Urothelium cell line (cell line): Measurements from ENCODE around the gene PIWIL1.

Experiments used
- DNase-seq: peaks from one replicate; pipeline ENCODE4 v3.0.0; 2011; ENCODE audit warnings: low spot score, mixed read lengths
- FAIRE-seq: peaks from 2 replicates; lab custom pipeline; 2011; peaks lifted over from hg19 to GRCh38; lab: Jason Lieb, UNC

The PIWIL1 gene

GRCh38 chr12:130335517-130336392, 1.9 kb upstream of the PIWIL1 start:
- FAIRE-seq (no peak), DNase-seq (peak; percentile 45)

DNA sequence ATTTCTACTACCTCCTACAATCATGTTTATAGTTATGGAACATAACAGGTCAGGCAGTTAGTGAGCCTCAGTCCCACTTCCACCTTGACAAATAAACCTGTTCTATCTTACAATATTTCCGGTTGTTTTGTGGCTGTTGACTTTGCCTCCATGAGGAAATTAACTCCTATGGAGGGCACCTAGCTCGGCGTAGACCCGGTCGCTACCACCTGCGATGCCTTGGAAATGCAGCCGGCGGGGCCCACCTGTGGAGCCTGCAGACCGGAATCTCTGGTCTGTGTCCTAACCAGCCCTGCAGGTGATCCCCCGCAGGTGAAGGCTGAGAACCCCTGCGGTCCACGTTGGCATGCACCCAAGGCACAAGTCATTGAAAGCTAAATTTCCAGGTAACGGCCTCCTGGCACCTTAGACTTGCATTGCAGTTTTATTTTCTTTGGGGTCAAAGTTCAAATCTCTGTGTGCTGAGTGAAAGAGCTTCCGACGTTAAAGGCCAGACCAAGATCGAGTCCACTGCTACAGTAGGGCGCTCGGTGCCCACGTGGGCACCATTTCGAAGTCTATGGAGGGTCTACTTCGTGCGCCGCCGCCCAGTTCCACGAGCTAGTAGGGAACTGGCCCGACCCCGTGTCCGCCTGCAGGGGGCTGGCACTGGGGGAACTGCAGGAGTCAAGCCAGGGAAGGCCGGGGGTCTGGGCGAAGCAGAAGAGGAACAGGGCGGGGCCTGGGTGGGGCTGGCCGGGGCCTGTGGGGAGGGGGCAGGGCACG, 782 bp upstream of the PIWIL1 start:
- FAIRE-seq: no peak

GRCh38 chr12:130338794-130339601, 1.3 kb downstream of the PIWIL1 start:
- no peak for FAIRE-seq
- DNase-seq: no peak

More for the DNA sequence above, 782 bp upstream of the PIWIL1 start:
- DNase-seq: no peak

- DNase-seq (peak; percentile 85), FAIRE-seq (peak; percentile 46)
Observed at GRCh38 chr12:130339951-130340350, 2.3 kb downstream of the PIWIL1 start.

GRCh38 chr12:130342442-130342841, 4.8 kb downstream of the PIWIL1 start:
- DNase-seq (no peak), FAIRE-seq (no peak)

DNA sequence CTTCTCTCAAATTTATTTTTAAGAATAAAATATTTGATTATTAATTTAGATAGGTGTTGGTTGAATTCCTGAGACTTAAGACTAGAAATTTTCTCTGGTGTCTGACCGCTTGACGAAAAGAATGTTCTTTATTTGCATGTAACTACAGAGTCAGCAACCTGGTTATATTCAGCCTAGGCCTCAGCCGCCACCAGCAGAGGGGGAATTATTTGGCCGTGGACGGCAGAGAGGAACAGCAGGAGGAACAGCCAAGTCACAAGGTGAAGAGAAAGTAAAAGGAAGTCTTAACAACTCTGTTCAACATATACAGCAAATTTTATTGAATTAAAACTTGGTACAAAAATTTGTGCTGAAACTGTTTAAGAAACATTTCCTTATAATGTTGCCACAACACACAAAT, 5.2 kb downstream of the PIWIL1 start:
- FAIRE-seq (no peak), DNase-seq (no peak)

DNA sequence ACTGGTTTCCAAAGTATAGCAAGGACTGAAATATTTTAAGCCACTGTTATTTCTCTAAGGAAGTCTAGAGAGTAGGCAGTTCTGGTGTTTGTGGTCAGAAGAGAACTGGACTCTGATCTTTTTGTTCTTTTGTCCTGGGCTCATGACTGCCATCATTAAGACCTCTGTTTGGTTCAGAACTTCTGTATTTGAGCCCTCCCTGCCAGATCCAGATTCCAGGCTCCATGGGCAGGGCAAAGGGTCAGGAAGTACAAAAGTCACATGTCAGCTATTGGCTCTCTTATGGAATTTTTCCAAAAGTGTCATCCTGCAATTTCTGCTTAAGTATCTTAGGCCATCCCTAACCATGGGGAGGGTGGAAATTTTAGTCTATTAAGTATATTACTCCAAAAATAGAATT, 6.8 kb downstream of the PIWIL1 start:
- FAIRE-seq (no peak), DNase-seq (no peak)

- no peak for FAIRE-seq
- DNase-seq: no peak
Observed at GRCh38 chr12:130345292-130345691, 7.6 kb downstream of the PIWIL1 start.

- DNase-seq (no peak), FAIRE-seq (no peak)
Observed at GRCh38 chr12:130347588-130347987, 9.9 kb downstream of the PIWIL1 start.

DNA sequence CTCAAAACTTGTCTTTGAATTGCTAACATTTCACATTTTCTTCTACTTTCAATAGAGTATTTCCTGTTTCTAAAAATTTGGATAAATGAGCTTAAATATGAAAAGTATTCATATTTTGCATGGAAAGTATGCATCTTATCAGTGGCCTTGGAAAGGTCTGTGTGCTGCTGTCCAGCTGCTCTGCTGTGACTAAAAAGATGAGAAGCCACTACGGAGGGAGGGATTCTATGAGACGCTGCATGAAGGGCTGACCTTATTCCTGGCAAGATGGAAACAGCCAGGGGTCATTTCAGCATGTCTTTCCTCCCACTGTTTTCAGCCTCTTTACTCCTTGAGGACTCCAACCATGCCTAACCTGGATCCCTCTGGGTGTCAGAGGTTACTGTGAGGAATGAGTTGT, 13.0 kb downstream of the PIWIL1 start:
- FAIRE-seq: no peak

GRCh38 chr12:130351326-130351725, 13.6 kb downstream of the PIWIL1 start:
- FAIRE-seq: no peak

More for the DNA sequence above, 13.0 kb downstream of the PIWIL1 start:
- no peak for DNase-seq

DNA sequence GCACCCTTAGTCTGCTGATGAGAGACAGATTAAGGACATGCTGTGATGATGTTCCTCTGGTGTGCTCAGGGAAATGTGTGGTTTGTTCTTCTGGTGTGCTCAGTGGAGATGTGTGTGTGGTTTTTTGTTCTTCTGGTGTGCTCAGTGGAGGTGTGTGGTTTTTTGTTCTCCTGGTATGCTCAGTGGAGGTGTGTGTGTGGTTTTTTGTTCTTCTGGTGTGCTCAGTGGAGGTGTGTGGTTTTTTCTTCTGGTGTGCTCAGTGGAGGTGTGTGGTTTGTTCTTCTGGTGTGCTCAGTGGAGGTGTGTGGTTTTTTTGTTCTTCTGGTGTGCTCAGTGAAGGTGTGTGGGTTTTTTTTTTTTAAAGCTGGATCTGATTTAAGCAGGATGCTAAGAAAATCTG, 15.4 kb downstream of the PIWIL1 start:
- no peak for DNase-seq
- FAIRE-seq: no peak

More at GRCh38 chr12:130351326-130351725, 13.6 kb downstream of the PIWIL1 start:
- DNase-seq: no peak

GRCh38 chr12:130354407-130354806, 16.7 kb downstream of the PIWIL1 start:
- FAIRE-seq (no peak), DNase-seq (no peak)

DNA sequence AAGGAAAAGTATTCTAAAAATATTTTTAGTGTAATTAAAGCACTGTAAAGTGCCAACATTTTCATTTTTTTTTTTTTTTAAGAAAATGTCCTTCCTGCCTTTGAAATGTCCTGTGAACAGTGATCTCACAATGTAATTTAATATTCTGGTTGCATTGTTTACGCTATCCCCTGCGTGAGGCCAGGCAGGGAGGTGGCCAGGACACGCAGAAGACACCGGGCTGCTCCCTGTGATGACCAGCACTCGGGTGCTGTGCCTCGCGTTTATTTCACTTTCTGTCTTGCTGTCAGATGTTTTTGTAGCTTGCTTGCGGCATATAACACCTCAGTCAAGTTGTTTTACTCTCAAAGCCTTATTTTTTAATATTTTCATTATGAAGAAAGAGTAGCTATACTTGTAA, 18.5 kb downstream of the PIWIL1 start:
- DNase-seq (no peak), FAIRE-seq (no peak)

DNA sequence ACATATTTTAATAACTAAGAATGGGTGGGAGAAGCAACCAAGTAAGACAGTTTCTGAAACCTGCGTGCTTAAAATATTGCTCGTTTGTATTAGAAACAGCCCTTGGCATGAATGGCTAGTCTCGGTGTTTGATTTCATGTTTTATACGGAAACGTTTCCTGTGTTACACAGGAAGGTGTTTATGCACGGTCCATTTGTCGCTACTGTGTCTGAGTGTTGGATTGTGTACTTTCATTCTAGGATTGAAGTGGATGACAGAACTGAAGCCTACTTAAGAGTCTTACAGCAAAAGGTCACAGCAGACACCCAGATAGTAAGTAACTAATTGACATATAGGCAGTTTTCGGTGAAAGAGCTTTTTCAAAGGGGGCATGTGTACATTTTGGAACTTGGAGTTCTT, 19.6 kb downstream of the PIWIL1 start:
- DNase-seq (no peak), FAIRE-seq (no peak)

- FAIRE-seq (no peak), DNase-seq (no peak)
Observed at GRCh38 chr12:130357729-130358330, 20.1 kb downstream of the PIWIL1 start.

DNA sequence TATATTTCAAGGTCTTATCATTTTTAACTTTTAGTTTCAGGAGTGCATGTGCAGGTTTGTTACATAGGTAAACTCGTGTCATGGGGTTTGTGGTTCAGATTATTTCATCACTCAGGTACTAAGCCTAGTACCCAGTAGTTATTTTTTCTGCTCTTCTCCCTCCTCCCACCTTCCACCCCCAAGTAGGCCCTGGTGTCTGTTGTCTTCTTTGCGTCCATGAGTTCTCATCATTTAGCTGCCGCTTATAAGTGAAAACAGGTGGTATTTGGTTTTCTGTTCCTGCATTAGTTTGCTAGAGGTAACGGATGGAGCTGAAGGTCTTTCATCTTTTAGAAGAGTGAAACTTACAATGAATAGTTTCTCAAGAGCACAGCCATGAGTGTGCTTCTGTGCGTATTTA, 24.4 kb downstream of the PIWIL1 start:
- DNase-seq (no peak), FAIRE-seq (no peak)

- DNase-seq: no peak
- FAIRE-seq: no peak
Observed at GRCh38 chr12:130364578-130364977, 26.9 kb downstream of the PIWIL1 start.

DNA sequence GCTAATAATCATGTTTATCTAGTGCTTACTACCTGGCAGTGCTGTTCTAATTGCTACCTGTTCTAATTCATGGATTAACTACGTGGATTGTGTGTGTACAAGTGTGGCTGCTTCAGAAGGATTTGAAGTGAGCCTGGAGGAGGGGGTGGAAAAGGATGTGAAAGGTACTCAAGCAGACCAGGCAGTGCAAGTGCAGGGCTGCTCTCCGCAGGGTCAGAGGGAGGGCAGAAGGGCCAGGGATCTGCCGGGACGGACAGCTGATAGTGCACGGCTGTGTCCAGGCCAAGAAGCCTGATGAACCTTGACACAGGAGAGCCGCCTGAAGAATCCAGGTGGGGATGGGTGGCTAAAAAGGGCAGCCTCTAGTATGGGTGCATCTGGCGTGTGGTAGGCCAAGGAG, 28.5 kb downstream of the PIWIL1 start:
- DNase-seq: no peak
- FAIRE-seq: no peak

- no peak for FAIRE-seq
- DNase-seq: no peak
Observed at GRCh38 chr12:130367003-130367402, 29.3 kb downstream of the PIWIL1 start.

- FAIRE-seq: no peak
- DNase-seq: no peak
Observed at GRCh38 chr12:130367523-130367922, 29.8 kb downstream of the PIWIL1 start.
